COLO668 (cell line): ENCODE measurements around the gene KIAA0040.
"Not testable (repeated sequence)": the region's sequence is repeated elsewhere in the genome, so short reads cannot be mapped to it uniquely, and the experiment has no call there.

Source experiments
- DNase-seq: peaks from one replicate; lab custom pipeline; 2025; ENCODE audit not compliant: unreplicated experiment; lab: John Stamatoyannopoulos, UW

Gene KIAA0040

DNA sequence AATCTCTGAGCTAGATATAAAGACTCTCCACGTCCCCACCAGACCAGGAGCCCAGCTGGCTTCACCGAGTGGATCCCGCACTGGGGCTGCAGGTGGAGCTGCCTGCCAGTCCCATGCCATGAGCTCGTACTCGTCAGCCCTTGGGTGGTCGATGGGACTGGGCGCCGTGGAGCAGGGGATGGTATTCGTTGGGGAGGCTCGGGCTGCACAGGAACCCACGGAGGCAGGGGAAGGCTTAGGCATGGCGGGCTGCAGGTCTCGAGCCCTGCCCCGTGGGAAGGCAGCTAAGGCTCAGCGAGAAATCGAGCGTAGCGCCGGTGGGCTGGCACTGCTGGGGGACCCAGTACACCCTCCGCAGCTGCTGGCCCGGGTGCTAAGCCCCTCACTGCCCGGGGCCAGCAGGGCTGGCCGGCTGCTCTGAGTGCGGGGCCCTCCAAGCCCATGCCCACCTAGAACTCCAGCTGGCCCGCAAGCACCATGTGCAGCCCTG, 84.2 kb downstream of the KIAA0040 start:
- not testable (repeated sequence) for DNase-seq
